Endothelial cell (in vitro differentiated cells): ENCODE measurements around the gene SF3B6. TPM values are rescaled to one million over a fixed set of nuclear protein-coding genes. Genes with fewer than 3 reads are reported as not detected.
A peak's percentile ranks its signal among the peaks of the same experiment; 100 is the strongest.

ENCODE experiments used
- DNase-seq: peaks from one replicate; pipeline ENCODE4 v3.0.0; 2021; ENCODE audit warnings: low spot score
- H3K27ac Mint-ChIP-seq: one replicate; pipeline ENCODE4 v1.8.0; 2021; ENCODE audit warnings: mixed read lengths, inconsistent platforms; ENCODE audit not compliant: unreplicated experiment
- H3K27me3 Mint-ChIP-seq: one replicate; pipeline ENCODE4 v1.8.0; 2021; ENCODE audit warnings: mild to moderate bottlenecking, moderate library complexity, mixed read lengths, inconsistent platforms; ENCODE audit not compliant: unreplicated experiment
- H3K36me3 Mint-ChIP-seq: one replicate; pipeline ENCODE4 v1.8.0; 2021; ENCODE audit warnings: mild to moderate bottlenecking, low read depth, mixed read lengths, inconsistent platforms; ENCODE audit not compliant: unreplicated experiment
- H3K4me1 Mint-ChIP-seq: one replicate; pipeline ENCODE4 v1.8.0; 2021; ENCODE audit warnings: mild to moderate bottlenecking, mixed read lengths, inconsistent platforms; ENCODE audit not compliant: unreplicated experiment
- H3K4me3 Mint-ChIP-seq: one replicate; pipeline ENCODE4 v1.8.0; 2021; ENCODE audit warnings: mild to moderate bottlenecking, mixed read lengths, inconsistent platforms; ENCODE audit not compliant: unreplicated experiment
- H3K9me3 Mint-ChIP-seq: one replicate; pipeline ENCODE4 v1.8.0; 2021; ENCODE audit warnings: mixed read lengths, inconsistent platforms; ENCODE audit not compliant: unreplicated experiment
- total RNA-seq: library from RNA; stranded (reverse); fragmentation: NEBNext Ultra II Directional; extraction: Animal tissue kit (Norgen Biotek cat#: 25700); gene quantifications from one replicate; pipeline ENCODE4 v1.2.1, GENCODE V29; 2021; ENCODE audit not compliant: unreplicated experiment
- TF ChIP-seq, protein P1 (sequence below): fragments of 200-600 bp; sonication (generic); IDR thresholded peaks from one replicate; pipeline ENCODE4 v1.5.0; 2021; ENCODE audit warnings: antibody characterized with exemption; ENCODE audit not compliant: unreplicated experiment

Gene SF3B6
- total RNA-seq, 1 donor from 2014 or later, result 67.5 TPM

DNA sequence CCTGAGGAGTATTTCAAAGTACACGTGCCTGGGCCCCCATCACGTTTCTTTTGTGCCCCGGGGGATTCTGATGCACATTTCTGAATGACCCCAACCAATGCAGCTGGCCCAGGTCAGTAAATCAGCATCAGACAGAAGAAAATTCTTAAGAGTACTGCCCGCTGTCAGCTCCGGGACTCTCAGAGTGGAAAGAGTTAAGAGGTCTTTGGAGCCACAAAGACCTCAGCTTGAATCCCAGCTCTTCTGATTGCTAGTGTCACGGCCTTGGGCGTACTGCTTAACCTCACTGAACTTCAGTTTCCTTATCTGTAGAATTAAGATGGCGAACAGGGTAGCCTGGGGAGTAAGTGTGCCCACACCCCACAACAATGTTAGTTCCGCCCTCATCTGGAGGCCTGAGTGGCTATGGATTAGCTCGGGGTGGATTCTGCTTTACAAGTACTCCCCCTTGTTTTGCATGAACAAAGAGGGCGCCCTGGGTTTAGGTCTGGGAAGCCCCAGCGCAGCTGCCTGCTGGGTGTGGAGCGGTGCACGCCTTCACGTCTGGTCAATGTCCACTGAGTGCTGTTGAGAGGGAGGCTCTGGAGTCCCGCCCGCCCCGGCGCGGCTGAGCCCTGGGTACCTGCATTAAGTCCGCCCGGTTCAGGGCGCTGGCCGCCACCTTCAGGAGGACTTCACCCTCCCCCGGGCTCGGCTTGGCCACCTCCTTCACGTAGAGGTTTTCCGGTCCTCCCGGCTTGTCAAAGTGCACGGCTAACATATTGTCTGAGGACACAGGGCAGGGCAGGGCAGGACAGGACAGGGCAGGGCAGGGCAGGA lies 7.7 kb upstream of the SF3B6 start:
- no peak for DNase-seq
- Mint-ChIP-seq H3K27me3 (peaks cover 4% of the 10 kb centered on the region), H3K9me3 (no peaks in the 10 kb centered on the region), H3K27ac (peak overlapping the region; percentile 84), H3K4me1 (peaks cover 12% of the 10 kb centered on the region), H3K4me3 (peak overlapping the region; percentile 95), H3K36me3 (peaks cover 21% of the 10 kb centered on the region)
- TF ChIP-seq, protein P1, sequence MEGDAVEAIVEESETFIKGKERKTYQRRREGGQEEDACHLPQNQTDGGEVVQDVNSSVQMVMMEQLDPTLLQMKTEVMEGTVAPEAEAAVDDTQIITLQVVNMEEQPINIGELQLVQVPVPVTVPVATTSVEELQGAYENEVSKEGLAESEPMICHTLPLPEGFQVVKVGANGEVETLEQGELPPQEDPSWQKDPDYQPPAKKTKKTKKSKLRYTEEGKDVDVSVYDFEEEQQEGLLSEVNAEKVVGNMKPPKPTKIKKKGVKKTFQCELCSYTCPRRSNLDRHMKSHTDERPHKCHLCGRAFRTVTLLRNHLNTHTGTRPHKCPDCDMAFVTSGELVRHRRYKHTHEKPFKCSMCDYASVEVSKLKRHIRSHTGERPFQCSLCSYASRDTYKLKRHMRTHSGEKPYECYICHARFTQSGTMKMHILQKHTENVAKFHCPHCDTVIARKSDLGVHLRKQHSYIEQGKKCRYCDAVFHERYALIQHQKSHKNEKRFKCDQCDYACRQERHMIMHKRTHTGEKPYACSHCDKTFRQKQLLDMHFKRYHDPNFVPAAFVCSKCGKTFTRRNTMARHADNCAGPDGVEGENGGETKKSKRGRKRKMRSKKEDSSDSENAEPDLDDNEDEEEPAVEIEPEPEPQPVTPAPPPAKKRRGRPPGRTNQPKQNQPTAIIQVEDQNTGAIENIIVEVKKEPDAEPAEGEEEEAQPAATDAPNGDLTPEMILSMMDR, result no peak

DNA sequence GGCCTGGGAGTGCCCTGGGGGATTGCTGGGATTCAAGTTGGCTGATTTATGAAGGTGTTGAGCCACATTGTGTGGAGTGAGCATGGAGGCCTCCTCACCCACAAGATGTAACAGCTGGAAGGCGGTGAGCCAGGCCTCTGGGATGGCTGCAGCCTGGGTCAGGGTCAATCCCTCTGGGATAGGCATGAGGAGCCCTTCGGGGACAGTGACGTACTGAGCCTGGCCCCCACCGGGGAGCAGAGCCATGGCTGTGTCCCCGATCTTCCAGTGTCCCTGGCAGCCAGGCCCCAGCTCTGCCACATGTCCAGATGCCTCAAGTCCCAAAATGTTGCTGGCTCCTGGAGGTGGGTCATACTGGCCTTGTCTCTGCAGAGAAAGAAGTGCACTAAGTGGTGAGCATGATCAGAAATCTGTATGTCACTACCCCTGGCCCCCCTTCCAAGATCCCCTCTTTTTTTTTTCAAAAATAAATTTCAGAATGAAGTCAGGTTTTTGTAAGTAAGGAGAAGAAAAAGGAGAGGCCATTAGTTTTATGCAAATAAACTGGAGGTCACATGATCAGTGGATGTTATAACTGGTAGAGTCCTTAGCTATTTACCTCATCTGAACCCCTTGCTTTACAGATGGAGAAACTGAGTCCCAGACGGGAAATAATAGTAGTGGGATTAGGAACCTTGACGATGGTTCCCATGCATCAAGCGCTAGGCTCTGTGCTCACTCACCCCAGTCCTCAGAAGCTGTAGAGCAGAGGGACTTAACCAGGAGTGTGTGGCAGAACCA lies 6.9 kb upstream of the SF3B6 start:
- H3K36me3 Mint-ChIP-seq, result peaks cover 22% of the 10 kb centered on the region
- H3K9me3 Mint-ChIP-seq, result no peaks in the 10 kb centered on the region
- H3K4me1 Mint-ChIP-seq, result peaks cover 14% of the 10 kb centered on the region
- peak overlapping the region; percentile 84 for H3K27ac Mint-ChIP-seq
- H3K27me3 Mint-ChIP-seq, result peaks cover 4% of the 10 kb centered on the region
- TF ChIP-seq, protein P1, result no peak
- H3K4me3 Mint-ChIP-seq, result peak overlapping the region; percentile 95
- DNase-seq, result no peak

DNA sequence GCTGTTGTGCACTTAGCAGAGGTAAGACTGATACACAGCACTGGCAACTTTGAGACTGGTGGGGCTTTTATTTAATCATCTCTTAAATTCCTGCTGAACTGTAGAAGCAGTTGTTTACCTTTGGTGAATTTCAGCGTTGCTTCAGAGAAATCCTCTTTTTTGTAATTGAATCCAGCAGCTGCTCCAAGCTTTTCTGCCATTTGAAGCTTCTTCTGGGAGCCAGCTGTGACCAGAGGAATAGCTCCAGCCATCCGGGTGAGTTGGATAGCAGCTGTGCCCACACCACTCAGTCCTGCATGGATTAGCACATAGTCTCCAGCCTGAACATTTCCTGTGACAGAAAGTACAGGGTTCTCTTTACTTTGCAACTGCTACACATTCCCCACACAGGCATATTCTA lies 4.6 kb upstream of the SF3B6 start:
- no peak for DNase-seq
- Mint-ChIP-seq H3K9me3 (no peaks in the 10 kb centered on the region), H3K4me1 (peaks cover 25% of the 10 kb centered on the region), H3K27me3 (peaks cover 10% of the 10 kb centered on the region), H3K4me3 (no peak overlapping the region), H3K27ac (no peak overlapping the region), H3K36me3 (peaks cover 28% of the 10 kb centered on the region)
- TF ChIP-seq, protein P1, result no peak

- Mint-ChIP-seq H3K27ac (peak overlapping the region; percentile 57), H3K9me3 (no peaks in the 10 kb centered on the region), H3K4me3 (peak overlapping the region; percentile 97), H3K4me1 (peaks cover 19% of the 10 kb centered on the region), H3K27me3 (peaks cover 8% of the 10 kb centered on the region), H3K36me3 (peaks cover 36% of the 10 kb centered on the region)
- TF ChIP-seq, protein P1, result no peak
- DNase-seq, result no peak
Observed at GRCh38 chr2:24077879-24078278, 1.8 kb upstream of the SF3B6 start.

GRCh38 chr2:24077535-24077877 lies 1.4 kb upstream of the SF3B6 start:
- peaks cover 19% of the 10 kb centered on the region for H3K4me1 Mint-ChIP-seq
- H3K4me3 Mint-ChIP-seq, result peak overlapping the region; percentile 97
- TF ChIP-seq, protein P1, result no peak
- peak; percentile 9 for DNase-seq
- peaks cover 35% of the 10 kb centered on the region for H3K36me3 Mint-ChIP-seq
- H3K27ac Mint-ChIP-seq, result peak overlapping the region; percentile 57
- H3K27me3 Mint-ChIP-seq, result peaks cover 8% of the 10 kb centered on the region
- H3K9me3 Mint-ChIP-seq, result no peaks in the 10 kb centered on the region
